ENCODE measurements around the gene ZNF662.

Gene ZNF662

DNA sequence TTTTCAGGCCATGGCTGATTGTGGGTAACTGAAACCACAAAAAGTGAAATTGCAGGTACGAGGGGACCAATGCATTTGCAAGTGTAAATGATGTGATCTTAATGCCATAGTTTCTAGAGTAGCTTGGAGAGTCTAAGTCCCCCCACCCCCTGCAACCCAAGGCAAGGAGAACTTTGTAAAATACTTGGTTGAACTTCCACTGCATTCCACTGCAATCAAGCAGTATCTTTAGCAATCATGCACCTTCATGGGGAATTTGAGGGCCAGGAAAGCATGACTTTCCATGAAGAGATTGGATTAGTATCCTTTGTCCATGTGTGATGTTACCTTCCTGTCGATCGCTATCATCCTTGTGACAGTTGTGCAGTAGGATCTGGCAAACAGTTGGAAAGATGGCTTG, 18.9 kb upstream of the ZNF662 start:
- no peak for DNase-seq (ENCODE audit: low read depth, low spot score)

DNA sequence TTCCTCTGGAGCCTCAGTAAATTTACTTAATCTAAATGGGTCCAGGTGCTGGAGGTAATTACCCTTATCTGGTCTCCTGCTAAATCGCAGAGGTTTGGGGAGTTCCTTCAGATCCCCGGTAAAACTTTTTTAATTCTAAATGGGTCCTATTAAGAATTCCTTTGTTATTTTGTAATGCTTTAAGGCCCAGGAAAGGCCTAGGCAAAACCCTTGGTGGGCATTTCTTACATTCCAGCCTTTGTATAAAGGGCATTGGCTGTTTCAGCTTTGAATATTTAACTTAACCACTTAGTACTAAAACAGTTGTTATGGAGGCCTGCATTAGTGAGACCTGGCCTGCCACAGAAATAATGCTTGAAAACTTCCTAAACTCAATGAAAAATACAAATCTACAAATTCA, 14.9 kb upstream of the ZNF662 start:
- no peak for DNase-seq (ENCODE audit: low read depth, low spot score)

DNA sequence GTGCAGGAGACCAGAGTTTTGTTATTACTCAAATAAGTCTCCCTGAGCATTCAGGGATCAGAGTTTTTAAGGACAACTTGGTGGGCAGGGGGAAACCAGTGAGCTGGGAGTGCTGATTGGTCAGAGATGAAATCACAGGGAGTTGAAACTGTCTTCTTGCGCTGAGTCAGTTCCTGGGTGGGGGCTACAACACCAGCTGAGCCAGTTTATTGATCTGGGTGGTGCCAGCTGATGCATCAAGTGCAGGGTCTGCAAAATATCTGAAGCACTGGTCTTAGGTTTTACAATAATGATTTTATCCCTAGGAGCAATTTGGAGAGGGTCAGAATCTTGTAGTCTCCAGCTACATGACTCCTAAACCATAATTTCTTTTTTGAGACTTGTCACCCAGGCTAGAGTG, 13.8 kb upstream of the ZNF662 start:
- DNase-seq (ENCODE audit: low read depth, low spot score), result no peak

DNA sequence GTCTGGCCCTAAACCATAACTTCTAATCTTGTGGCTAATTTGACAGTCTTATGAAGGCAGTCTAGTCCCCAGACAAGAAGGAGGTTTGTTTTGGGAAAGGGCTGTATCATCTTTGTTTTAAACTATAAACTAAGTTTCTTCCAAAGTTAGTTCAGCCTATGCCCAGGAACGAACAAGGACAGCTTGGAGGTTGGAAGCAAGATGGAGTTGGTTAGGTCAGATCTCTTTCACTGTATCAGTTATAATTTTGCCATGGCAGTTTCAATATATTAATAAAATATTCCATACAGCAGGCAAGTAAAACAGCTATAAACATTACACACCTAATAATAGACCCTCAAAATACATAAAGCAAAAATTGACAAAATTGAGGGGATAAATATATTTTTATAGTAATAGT, 13.1 kb upstream of the ZNF662 start:
- no peak for DNase-seq (ENCODE audit: low read depth, low spot score)

DNA sequence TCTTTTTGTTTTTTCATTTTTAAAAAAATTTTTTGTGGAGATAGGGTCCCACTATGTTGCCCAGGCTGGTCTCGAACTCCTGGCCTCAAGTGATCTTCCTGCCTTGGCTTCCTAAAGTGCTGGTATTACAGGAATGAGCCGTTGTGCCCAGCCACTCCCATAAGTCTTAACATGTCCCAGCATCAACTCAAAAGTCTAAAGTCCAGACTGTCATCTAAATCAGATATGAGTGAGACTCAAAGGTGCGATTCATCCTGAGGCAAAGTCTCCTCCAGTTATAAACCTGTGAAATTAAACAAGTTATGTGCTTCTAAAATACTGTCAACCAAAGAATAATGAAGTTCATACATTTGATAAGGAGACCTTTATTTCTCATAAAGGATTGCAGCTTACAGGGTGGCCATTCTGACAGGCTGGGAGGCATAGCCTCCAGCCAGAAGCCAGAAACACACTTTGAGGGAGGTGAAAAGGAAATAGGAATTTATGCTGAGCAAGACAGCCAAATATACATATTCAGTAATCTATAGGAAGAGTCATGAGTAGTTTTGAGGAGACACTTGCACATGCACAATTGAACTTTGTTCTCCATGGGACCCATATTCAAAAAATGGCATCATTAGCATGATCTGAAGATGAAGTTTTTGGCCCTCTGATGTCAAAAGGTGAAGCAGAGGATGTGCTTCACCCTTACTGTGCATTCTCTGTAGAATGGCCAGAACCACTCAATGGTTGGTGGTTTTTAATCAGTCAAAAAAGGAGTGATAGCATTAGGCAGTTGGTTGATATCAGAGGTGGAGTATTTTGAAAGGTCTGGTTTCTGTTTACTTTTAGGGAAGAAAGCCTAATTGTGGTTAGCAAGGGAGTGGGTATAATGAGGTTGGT, 11.0 kb upstream of the ZNF662 start:
- DNase-seq (ENCODE audit: low read depth, low spot score), result no peak

DNA sequence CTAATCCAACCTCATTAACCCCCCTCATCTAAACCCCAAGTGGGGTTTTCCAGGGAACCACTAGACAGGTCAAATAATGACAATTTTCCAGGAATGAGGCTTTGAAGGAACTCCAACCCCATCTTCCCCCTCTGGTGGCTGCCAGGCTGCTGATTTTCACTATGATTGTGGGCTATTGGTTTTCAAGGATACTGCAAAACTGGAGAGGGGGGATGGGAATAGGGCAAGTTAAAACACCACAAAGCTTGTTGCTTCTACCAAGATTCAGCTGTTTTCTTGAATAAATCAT, 10.4 kb upstream of the ZNF662 start:
- no peak for DNase-seq (ENCODE audit: low read depth, low spot score)

DNA sequence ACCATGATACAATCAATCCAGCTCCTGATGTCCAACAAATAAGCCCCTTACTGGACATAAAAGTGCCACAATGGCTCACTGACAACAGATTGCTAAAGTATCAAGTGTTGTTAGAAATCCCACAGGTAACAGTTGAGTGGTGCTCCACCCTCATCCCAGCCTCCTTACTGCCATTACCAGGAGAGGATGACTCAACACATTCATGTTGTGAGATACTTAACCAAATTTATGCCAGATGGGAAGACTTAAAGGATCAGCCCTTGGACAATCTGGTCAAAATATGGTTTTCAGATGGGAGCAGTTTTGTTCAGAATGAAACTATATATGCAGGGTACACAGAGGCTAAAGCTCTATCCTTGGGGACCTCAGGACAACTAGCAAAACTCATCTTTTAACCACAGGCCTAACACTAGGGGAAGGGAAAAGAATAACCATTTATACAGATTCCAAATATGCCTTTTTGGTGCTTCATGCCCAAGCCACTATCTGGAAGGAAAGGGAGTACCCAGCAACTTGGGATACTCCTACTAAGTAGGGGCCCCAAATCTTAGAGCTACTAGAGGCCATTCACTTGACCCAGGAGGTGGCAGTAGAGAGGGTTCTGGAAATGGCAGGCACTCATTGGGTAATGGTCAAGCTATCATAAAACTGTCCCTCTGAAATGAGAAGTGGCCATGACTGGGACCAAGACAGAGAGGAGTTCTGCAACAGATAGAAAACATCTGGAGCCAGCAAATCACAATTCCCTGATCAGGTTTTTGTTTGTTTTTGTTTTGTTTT, 6.9 kb upstream of the ZNF662 start:
- no peak for DNase-seq (ENCODE audit: low read depth, low spot score)

DNA sequence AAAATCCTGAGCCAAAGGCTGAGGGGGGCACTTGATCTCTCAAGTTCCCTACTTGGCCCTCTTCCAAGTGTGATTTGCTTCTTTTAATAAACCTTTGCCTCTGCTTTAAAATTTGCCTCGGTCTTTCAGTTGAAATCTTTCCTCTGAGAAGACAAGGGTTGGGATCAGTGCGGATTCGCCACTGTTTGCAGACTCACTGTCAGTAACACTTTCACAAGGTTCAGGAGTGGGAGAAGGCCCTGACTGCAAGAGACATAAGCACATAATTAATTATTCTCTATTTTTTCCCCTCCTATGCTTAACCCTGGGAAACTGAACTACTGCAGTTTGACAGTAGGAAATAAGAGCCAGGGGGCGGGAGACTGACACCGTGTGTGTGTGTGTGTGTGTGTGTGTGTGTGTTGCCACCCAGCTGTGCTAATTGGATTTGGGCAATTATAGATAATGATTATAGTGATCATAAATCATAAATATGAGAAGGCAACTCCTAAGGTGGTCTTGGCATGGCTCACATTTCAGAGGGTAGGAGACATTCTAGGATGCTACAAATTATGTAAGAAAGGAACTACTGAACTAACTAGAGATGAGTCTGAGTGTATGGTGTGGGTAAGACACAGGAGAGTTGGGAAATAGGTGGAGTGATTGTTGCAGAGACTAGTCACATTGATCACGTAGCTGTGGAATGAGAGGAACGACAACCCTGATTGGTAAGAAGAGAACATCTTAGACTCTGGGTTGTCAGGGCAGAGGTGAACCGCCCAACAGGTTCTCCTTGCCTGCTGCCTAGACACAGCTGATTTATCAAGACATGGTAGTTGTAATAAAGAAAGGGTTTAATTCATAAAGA, 5.5 kb upstream of the ZNF662 start:
- no peak for DNase-seq (ENCODE audit: low read depth, low spot score)

DNA sequence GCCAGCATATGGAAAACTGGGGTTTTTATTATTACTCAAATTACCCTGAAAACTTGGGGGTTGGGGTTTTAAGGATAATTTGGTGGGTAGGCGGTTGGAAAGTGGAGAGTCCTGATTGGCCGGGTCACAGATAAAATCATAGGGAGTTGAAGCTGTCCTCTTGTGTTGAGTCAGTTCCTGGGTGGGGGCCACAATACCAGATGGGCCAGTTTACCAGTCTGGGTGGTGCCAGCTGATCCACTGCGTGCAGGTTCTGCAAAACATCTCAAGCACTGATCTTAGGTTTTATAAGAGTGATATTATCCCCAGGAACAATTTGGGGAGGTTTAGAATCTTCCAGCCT, 4.9 kb upstream of the ZNF662 start:
- no peak for DNase-seq (ENCODE audit: low read depth, low spot score)

DNA sequence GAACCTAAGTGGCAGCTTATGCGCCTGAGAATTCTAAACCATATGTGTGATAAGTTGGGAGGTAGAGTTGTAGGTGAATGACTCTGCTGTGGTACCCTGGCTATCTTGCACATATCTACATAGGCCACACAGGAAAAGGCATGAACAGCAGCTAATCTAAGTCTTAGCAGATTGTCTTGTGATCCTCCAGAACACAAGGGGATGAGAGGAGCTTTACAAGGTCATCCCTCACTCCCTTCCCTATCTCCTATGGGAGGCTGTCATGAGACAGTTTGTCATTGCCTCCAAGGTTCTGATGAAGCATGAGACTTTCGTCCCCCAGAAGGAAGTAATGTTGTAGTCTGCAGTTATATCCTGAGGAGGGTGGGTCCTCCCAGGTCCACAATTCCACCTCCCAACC, 3.7 kb upstream of the ZNF662 start:
- no peak for DNase-seq (ENCODE audit: low read depth, low spot score)

DNA sequence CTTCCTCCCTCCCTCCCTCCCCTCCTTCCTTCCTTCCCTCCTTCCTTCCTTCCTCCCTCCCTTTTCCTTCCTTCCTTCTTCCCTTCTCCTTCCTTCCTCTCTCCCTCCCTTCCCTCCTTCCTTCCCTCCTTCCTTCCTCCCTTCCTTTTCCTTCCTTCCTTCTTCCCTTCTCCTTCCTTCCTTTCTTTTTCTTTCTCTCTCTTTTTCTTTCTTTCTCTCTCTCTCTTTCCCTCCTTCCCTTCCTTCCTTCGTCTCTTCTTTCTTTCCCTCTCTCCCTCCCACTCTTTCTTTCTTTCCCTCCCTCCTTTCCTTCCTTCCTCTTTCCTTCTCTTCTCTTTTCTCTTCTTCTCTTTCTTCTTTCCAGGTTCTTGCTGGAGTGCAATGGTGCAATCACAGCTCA, 1.9 kb upstream of the ZNF662 start:
- DNase-seq (ENCODE audit: low read depth, low spot score), result no peak

DNA sequence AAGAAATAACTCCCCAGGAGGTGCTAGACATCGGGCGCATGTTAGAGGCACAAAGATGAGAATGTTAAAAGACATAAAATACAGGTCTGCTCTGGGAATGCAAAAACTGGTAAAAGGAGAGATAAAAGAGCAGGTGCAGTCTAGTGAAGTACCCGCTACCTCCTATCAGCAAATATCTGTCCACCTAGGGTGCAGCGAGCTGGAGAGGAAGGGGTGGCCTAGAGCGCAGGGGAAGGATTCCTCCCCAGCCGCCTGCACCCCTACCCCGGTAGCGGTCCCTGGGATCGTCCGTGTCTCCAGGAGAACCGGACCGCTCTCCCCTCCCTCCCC, 237 bp upstream of the ZNF662 start:
- no peak for DNase-seq (ENCODE audit: low read depth, low spot score)

DNA sequence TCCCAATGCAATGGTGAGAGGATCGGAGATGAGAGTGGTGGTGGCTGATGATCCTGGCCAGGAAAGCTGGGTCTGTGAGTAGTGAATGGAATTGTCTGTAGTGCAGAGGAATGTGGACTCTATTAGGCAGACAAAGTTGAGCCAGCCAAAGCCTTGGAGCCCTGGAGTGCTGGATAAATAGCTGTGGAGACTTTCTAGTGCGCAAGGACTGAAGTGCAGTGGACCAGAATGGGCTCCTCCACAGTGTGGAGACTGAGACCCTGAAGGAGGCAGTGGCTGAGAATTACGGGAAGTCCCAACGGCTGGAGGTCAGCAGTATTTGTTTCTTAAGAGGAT, 874 bp downstream of the ZNF662 start:
- DNase-seq (ENCODE audit: low read depth, low spot score), result no peak

DNA sequence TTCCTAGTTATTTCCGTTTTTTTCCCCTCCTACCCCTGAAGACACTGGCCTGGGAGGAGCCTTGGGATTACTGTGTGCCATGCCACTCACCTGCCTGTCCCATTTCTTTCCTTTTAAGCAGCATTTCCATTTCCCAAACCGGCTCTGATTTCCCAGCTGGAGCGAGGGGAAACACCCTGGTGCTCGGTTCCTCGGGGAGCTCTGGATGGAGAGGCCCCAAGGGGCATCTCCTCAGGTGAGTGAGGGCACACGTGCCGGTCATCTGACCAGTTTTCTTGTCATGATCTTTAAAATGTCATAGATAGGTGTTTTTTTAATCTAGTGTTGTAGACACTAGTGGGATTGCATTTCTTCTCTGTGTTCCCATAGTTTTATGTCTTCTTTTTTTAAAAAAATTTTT, 2.7 kb downstream of the ZNF662 start:
- DNase-seq (ENCODE audit: low read depth, low spot score), result no peak

DNA sequence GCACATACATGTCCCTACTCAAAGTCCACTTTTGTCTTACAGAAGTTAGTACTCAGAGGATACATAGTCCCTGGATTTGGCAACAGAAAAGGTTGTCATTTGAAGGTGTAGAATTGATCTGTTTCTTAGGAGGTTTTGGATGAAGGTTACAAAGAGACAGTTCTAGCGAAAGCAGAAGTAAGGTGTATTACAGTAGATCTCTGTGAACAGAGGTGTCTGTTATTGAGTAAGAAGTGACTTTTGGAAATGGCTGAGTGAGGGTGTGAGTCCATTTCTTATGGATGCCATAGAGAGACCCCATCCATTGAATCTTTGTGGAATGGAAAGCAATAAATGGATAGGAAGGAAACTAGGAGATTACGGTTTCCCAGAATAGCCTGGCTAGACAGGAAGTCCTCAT, 5.6 kb downstream of the ZNF662 start:
- no peak for DNase-seq (ENCODE audit: low read depth, low spot score)

DNA sequence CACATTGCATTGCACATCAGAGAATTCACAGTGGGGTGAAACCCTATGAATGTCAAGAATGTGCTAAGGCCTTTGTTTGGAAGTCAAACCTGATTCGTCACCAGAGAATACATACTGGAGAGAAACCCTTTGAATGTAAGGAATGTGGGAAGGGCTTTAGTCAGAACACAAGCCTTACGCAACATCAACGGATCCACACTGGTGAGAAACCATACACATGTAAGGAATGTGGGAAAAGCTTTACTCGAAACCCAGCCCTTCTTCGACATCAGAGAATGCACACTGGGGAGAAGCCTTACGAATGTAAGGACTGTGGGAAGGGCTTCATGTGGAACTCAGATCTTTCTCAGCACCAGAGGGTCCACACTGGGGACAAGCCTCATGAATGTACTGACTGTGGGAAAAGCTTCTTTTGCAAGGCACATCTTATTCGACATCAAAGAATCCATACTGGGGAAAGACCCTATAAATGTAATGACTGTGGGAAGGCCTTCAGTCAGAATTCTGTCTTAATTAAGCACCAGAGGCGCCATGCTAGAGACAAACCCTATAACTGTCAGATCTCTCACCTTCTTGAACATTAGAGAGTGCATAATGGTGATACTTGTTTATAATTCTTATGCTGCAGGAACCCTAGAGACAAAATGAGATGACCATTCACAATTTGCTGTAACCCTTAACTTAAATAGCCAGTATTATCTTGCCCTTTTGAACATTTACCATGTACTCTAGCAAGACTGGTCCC, 9.0 kb downstream of the ZNF662 start:
- no peak for DNase-seq (ENCODE audit: low read depth, low spot score)

DNA sequence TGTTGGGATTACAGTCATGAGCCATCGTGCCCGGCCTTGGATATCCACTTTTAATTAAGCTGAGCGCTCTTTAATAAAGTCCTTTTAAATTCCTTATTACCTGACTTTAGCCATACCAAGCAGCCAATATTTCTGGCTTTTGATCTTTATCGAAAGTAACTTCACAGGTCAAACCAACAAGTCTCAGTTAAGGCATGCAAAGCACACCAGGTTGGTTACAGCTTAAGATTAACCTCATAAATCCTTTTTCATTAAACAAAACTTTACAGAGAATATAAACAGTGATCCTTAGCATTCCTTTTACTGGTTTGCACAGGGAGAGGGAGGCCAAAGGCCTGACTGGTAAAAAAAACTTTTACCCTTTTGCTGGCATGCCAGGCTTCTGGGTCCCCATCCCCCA, 17.7 kb downstream of the ZNF662 start:
- no peak for DNase-seq (ENCODE audit: low read depth, low spot score)

DNA sequence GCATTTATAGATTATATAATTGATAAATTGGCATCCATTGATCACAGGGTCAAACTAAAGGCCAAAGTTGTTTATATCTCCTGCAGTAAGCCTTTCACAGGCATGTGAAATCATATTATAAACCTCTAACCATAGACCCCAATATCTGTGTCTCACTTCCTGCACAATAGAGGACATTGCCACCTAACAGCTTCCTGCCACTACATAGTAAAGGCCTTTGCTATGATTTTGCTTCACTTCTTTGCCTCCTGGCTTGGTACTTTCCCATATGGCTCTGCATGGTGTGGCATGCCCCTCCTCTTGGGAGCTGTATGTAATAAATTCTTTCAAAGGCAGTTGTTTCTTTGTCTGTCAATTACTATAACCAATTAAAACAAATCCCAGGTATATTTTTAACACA, 20.4 kb downstream of the ZNF662 start:
- DNase-seq (ENCODE audit: low read depth, low spot score), result no peak

DNA sequence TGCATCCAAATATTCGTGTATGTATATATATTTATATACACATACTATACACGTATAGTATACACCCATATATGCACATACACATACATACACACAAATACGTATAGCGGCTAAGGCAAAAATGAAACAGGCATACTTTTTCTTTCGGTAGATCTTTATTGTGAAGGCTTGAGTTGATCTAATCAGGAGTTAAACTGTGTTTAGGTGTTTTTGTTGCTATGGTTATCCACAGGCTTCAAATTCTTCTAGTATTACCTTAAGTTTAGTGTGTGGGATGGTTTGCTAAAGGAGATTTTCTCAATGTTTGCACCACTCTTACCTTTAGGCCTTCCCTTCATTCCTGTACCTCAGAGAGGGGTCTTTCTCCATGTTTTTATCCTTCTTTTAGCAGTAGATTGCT, 28.2 kb downstream of the ZNF662 start:
- no peak for DNase-seq (ENCODE audit: low read depth, low spot score)

DNA sequence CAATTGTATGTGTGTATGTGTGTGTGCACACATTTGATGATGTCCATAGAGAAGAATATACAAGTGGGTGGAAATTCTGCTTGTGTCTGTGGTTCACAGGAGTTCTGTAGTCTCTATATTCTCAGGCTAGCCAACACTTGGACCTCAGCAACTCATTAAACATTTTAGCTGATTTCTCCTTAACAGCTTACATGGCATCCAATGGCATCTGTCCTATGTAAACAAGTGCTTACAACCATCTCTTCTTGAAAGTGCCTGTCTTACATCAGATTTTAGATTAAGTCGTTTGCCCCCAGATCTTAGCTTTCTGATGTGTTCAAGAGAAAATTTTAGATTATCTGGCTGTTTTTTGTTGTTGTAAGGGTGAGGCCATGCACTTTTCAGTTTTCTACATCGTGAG, 29.0 kb downstream of the ZNF662 start:
- DNase-seq (ENCODE audit: low read depth, low spot score), result no peak

DNA sequence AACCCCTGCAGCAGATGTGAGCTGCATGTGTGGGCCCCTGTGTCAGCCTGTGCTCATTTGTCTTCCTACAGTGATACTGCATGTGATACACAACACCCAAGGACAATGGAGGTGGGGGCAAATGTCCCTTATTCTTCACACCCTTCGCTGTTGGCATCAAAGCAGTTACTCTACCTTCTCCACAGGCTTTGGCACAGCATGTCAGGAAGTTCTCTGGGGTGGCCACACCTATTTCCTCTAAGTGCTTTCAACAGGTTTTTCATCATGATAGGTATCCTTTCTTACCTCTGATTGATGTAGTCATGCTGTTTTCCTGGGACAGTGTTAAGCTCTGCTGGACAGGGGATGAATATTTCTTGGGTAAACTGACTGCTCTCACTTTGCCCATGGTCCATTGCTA, 29.5 kb downstream of the ZNF662 start:
- DNase-seq (ENCODE audit: low read depth, low spot score), result no peak

Data from activated CD4-positive, CD25-positive, alpha-beta regulatory T cell treated with anti-CD3 and anti-CD28 coated beads, Interleukin-2, amount 50 U/mL, for 16 hours (primary cell).